ENCODE measurements around the gene DDX10.

- TF ChIP-seq CTCF (IDR thresholded peaks at IDR 0.05) = no peak
- no peak for TF ChIP-seq POLR2A (IDR thresholded peaks at IDR 0.05)
Observed at GRCh38 chr11:108943853-108944252, 279.0 kb downstream of the DDX10 start.

Data from esophagus squamous epithelium (tissue), 4 donors.